T-cell (primary cell): ENCODE measurements around the gene RNGTT. TPM values are rescaled to one million over a fixed set of nuclear protein-coding genes. Genes with fewer than 3 reads are reported as not detected.

ENCODE experiments used
- ATAC-seq, 4 experiments: fragments of 200-7000 bp in 3 of 4; fragments of 150-1000 bp in 1 of 4; cut with Tn5 transposase; replicated peaks in 1 of 4; 1 replicate in 3 of 4; 2 replicates in 1 of 4; pipeline ENCODE4 v1.10.0; 2021; ENCODE audit warnings: moderate library complexity in 3 of 4, mild to moderate bottlenecking in 2 of 4, moderate number of reproducible peaks in 1 of 4
- CTCF ChIA-PET, 2 donors: fragments of 300-600 bp; sonication (Branson Sonifier 250); formaldehyde crosslinking; loops; one replicate each; lab custom pipeline; 2022; ENCODE audit warnings: antibody characterized with exemption in 2 of 2; lab: Charles Lee
- POLR2A ChIA-PET, 2 donors: fragments of 300-600 bp; sonication (Branson Sonifier 250); formaldehyde crosslinking; loops; one replicate each; lab custom pipeline; 2022; ENCODE audit warnings: antibody characterized with exemption in 2 of 2; lab: Charles Lee
- DNase-seq, 35 experiments: peaks; one replicate each; pipeline versions ENCODE4 v3.0.0 to v3.0.0-alpha.2; 2013 to 2023
- H3K27ac ChIP-seq: one replicate; pipeline ENCODE4 v1.5.1; 2013; ENCODE audit warnings: low read length
- H3K27me3 ChIP-seq, 2 experiments: replicated peaks in 1 of 2; 1 replicate in 1 of 2; 2 replicates in 1 of 2; pipeline versions ENCODE4 v1.6.1 to v1.7.0; 2013; ENCODE audit warnings: low read length in 1 of 2, mixed read lengths in 1 of 2; ENCODE audit not compliant: control insufficient read depth in 2 of 2, insufficient read depth in 2 of 2; ENCODE audit errors: extremely low read depth in 1 of 2
- H3K36me3 ChIP-seq, 2 donors: 1 replicate in 1 of 2; 2 replicates in 1 of 2; pipeline versions ENCODE4 v1.6.1 to v1.7.0; 2013; ENCODE audit warnings: low read length in 1 of 2; ENCODE audit not compliant: control insufficient read depth in 2 of 2, insufficient read depth in 1 of 2; ENCODE audit errors: extremely low read depth in 1 of 2
- H3K4me1 ChIP-seq, 2 experiments: 1 replicate in 1 of 2; 2 replicates in 1 of 2; pipeline versions ENCODE4 v1.6.1 to v1.7.0; 2013; ENCODE audit warnings: low read length in 2 of 2, mixed read lengths in 1 of 2; ENCODE audit not compliant: insufficient read depth in 2 of 2, control insufficient read depth in 1 of 2; ENCODE audit errors: extremely low read depth in 1 of 2
- H3K4me3 ChIP-seq, 2 donors: 1 replicate in 1 of 2; 2 replicates in 1 of 2; pipeline versions ENCODE4 v1.5.1 to v1.7.0; 2013; ENCODE audit warnings: mild to moderate bottlenecking in 2 of 2, low read length in 1 of 2, moderate library complexity in 1 of 2; ENCODE audit not compliant: control insufficient read depth in 1 of 2; ENCODE audit errors: extremely low read depth in 1 of 2
- H3K9me3 ChIP-seq: 2 replicates; pipeline ENCODE4 v1.7.0; 2013
- H3K27ac Mint-ChIP-seq, 2 donors: one replicate each; pipeline ENCODE4 v1.8.0; 2020 to 2021; ENCODE audit warnings: mild to moderate bottlenecking in 2 of 2, mixed read lengths in 2 of 2
- H3K27me3 Mint-ChIP-seq, 2 donors: one replicate each; pipeline ENCODE4 v1.8.0; 2021 to 2022; ENCODE audit warnings: mixed read lengths in 2 of 2
- H3K36me3 Mint-ChIP-seq: one replicate; pipeline ENCODE4 v1.8.0; 2021; ENCODE audit warnings: mixed read lengths
- H3K4me1 Mint-ChIP-seq, 3 donors: one replicate each; pipeline ENCODE4 v1.8.0; 2020 to 2022; ENCODE audit warnings: mixed read lengths in 3 of 3, mild to moderate bottlenecking in 1 of 3
- H3K4me3 Mint-ChIP-seq, 3 donors: one replicate each; pipeline ENCODE4 v1.8.0; 2020 to 2022; ENCODE audit warnings: mild to moderate bottlenecking in 3 of 3, mixed read lengths in 3 of 3, moderate library complexity in 3 of 3
- H3K9me3 Mint-ChIP-seq, 3 donors: one replicate each; pipeline ENCODE4 v1.8.0; 2020 to 2022; ENCODE audit warnings: mixed read lengths in 3 of 3
- WGBS: methylation state at CpG from one replicate; pipeline ENCODE4 v1.1.5; 2013; ENCODE audit warnings: missing lambda C conversion rate; ENCODE audit not compliant: insufficient coverage; 5-methylcytosine and 5-hydroxymethylcytosine counted together
- total RNA-seq, 35 experiments: library from RNA in 6 of 35; stranded (reverse) in 6 of 35; fragments of 120-200 nt in 1 of 35; gene quantifications; one replicate each; pipeline versions ENCODE4 v1.2.1 to v1.2.4 and lab custom pipeline; 2013 to 2026

Gene RNGTT
- total RNA-seq, 5 donors from 2014 or later (not counting 1 experiment from before 2014, with no cell fraction given), result 16.6 to 22.2 (median 17.5) TPM

DNA sequence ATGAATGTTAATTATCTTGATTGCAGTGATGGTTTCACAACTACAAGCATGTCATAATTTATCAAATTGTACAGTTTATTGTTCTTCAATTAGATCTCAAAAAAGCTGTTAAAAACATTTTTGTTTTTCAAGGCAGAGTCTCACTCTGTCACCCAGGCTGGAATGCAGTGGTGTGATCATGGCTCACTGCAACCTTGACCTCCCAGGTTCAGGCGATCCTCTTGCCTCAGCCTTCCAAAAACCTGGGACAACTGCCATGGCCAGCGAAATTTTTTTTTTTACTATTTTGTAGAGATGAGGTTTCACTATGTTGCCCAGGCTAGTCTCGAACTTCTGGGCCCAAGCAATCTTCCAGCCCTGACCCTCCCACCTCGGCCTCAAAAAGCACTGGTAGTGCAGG is 286.1 kb downstream of the RNGTT start:
- ChIA-PET POLR2A (interaction anchor here in 1 of 2 donors (0.6 kb wide), 1 partner anchor 16 kb away, joined by 3 read pairs; no protein-coding TSS in a partner anchor), CTCF (no interaction called here)
- Mint-ChIP-seq H3K27ac (peak overlapping the region in 1 of 2 donors; percentile 48), H3K27me3 (no peaks in the 10 kb centered on the region), H3K4me3 (no peak overlapping the region), H3K4me1 (no peaks in the 10 kb centered on the region), H3K36me3 (peaks cover 50% of the 10 kb centered on the region), H3K9me3 (peaks cover 0 to 4% (median 2%) of the 10 kb centered on the region in 3 donors)
- no peaks in the 10 kb centered on the region for H3K4me1 ChIP-seq
- H3K27ac ChIP-seq, result no peak overlapping the region
- no peaks in the 10 kb centered on the region for H3K9me3 ChIP-seq
- WGBS, result no CpG with 5 or more reads among the region's 4 CpGs
- no peak for ATAC-seq
- H3K36me3 ChIP-seq, result peaks cover 0 to 3% of the 10 kb centered on the region in 2 donors
- H3K4me3 ChIP-seq, result no peak overlapping the region
- no peaks in the 10 kb centered on the region for H3K27me3 ChIP-seq
- no peak for DNase-seq

DNA sequence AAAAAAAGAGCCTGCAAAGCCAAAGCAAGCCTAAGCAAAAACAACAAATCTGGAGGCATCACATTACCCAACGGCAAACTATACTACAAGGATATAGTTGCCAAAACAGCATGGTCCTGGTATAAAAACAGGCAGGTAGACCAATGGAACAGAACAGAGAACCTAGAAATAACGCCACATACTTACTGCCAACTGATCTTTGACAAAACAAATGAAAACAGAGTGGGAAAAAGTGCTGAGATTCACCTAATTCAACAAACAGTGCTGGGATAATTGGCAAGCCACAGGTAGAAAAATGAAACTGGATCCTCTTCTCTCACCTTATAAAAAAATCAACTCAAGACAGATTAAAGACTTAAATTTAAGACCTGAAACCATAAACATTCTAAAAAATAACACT is 291.8 kb downstream of the RNGTT start:
- no peaks in the 10 kb centered on the region for H3K27me3 Mint-ChIP-seq
- H3K4me3 ChIP-seq, result no peak overlapping the region
- no CpG with 5 or more reads among the region's 2 CpGs for WGBS
- no peaks in the 10 kb centered on the region for H3K4me1 Mint-ChIP-seq
- peaks cover 12% of the 10 kb centered on the region for H3K9me3 ChIP-seq
- H3K4me3 Mint-ChIP-seq, result no peak overlapping the region
- H3K27ac Mint-ChIP-seq, result no peak overlapping the region
- DNase-seq (no peak), ATAC-seq (no peak)
- no peaks in the 10 kb centered on the region for H3K27me3 ChIP-seq
- peaks cover 6 to 9% of the 10 kb centered on the region in 2 donors for H3K36me3 ChIP-seq
- H3K27ac ChIP-seq, result no peak overlapping the region
- H3K36me3 Mint-ChIP-seq, result peaks cover 75% of the 10 kb centered on the region
- H3K9me3 Mint-ChIP-seq, result peaks cover 3 to 33% (median 24%) of the 10 kb centered on the region in 3 donors
- ChIA-PET CTCF (no interaction called here), POLR2A (no interaction called here)
- no peaks in the 10 kb centered on the region for H3K4me1 ChIP-seq

DNA sequence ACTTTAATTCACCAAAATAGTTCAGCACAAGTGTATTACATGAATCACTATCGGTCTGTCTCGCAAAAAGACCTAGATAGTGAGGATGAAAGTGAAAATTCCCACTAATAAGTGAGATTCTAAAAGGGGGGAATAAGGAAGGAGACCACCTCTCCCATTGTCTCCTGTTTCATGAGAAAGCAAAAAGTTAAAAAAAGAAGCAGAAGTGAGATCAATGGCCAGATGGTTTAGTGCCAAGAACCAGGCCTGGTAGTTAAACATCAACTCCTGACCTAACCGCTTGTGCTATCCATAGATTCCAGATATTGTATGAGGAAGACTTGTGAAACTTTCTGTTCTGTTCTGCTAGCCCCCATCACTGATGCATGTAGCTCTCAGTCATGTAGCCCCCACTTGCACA is 293.0 kb downstream of the RNGTT start:
- Mint-ChIP-seq H3K27ac (no peak overlapping the region), H3K9me3 (peaks cover 3 to 33% (median 24%) of the 10 kb centered on the region in 3 donors), H3K4me3 (no peak overlapping the region), H3K36me3 (peaks cover 78% of the 10 kb centered on the region), H3K4me1 (no peaks in the 10 kb centered on the region), H3K27me3 (no peaks in the 10 kb centered on the region)
- H3K4me3 ChIP-seq, result no peak overlapping the region
- WGBS, result no CpG with 5 or more reads among the region's 3 CpGs
- peaks cover 9 to 12% of the 10 kb centered on the region in 2 donors for H3K36me3 ChIP-seq
- POLR2A ChIA-PET, result no interaction called here
- no peaks in the 10 kb centered on the region for H3K27me3 ChIP-seq
- no peak overlapping the region for H3K27ac ChIP-seq
- H3K4me1 ChIP-seq, result no peaks in the 10 kb centered on the region
- ATAC-seq (no peak), DNase-seq (no peak)
- H3K9me3 ChIP-seq, result peaks cover 12% of the 10 kb centered on the region
- CTCF ChIA-PET, result no interaction called here

DNA sequence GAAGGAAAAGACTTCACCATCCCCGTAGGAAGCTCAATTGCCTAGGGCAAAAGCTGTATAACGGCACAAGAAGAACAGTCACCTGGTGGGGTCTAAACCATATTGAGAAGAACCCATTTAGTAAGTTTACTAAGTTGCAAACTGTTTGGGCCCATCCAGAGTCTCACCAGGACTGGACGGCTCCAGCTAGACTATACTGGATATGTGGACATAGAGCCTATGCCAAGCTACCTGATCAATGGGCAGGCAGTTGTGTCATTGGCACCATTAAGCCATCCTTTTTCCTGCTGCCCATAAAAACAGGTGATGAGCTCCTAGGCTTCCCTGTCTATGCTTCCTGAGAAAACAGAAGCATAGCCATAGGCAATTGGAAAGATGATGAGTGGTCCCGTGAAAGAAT is 293.9 kb downstream of the RNGTT start:
- Mint-ChIP-seq H3K4me3 (no peak overlapping the region), H3K36me3 (peaks cover 82% of the 10 kb centered on the region), H3K9me3 (peaks cover 3 to 33% (median 24%) of the 10 kb centered on the region in 3 donors), H3K27ac (no peak overlapping the region), H3K27me3 (no peaks in the 10 kb centered on the region), H3K4me1 (no peaks in the 10 kb centered on the region)
- WGBS, result 95% methylated on average over 3 of the region's 4 CpGs
- no peaks in the 10 kb centered on the region for H3K4me1 ChIP-seq
- no peak for DNase-seq
- POLR2A ChIA-PET, result no interaction called here
- H3K9me3 ChIP-seq, result peaks cover 12% of the 10 kb centered on the region
- no peak for ATAC-seq
- H3K27ac ChIP-seq, result no peak overlapping the region
- no peaks in the 10 kb centered on the region for H3K27me3 ChIP-seq
- H3K4me3 ChIP-seq, result no peak overlapping the region
- H3K36me3 ChIP-seq, result peaks cover 9 to 13% of the 10 kb centered on the region in 2 donors
- CTCF ChIA-PET, result no interaction called here

DNA sequence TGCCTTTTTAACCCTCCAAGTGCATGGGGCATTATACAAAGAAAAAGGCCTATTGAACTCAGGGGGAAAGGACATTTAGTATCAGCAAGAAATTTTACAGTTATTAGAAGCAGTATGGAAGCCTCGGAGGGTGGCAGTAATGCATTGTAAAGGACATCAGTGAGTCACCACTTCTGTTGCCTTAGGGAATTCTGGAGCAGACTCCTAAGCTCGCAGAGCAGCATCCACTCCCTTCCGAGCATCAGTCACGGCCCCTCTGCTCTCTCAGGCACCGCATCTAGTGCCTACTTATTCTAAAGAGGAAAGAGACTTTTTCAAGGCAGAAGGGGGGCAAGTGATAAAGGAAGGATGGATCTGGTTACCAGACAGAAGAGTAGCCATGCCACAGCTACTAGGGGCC is 296.5 kb downstream of the RNGTT start:
- peaks cover 12% of the 10 kb centered on the region for H3K9me3 ChIP-seq
- no peak for ATAC-seq

DNA sequence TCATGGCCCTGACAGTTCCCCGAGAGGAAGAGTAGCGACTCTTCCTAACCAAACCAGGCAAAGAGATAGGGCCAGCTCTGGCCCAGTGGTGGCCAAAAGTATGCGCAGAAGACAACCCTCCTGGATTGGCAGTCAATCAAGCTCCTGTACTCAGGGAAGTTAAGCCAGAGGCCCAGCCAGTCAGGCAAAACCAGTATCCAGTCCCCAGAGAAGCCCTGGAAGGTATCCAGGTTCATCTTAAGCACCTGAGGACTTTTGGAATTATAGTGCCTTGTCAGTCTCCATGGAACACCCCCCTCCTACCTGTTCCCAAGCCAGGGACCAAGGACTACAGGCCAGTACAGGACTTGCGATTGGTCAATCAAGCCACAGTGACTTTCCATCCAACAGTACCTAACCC is 298.3 kb downstream of the RNGTT start:
- H3K36me3 ChIP-seq, result peaks cover 4 to 10% of the 10 kb centered on the region in 2 donors
- Mint-ChIP-seq H3K27me3 (no peaks in the 10 kb centered on the region), H3K9me3 (peaks cover 28 to 42% (median 38%) of the 10 kb centered on the region in 3 donors), H3K36me3 (peaks cover 83% of the 10 kb centered on the region), H3K4me3 (no peak overlapping the region), H3K4me1 (peaks cover 0 to 6% (median 0%) of the 10 kb centered on the region in 3 donors), H3K27ac (no peak overlapping the region)
- no peak overlapping the region for H3K4me3 ChIP-seq
- 100% methylated on average over 4 of the region's 4 CpGs for WGBS
- H3K4me1 ChIP-seq, result no peaks in the 10 kb centered on the region
- ATAC-seq (no peak), DNase-seq (no peak)
- no peak overlapping the region for H3K27ac ChIP-seq
- ChIA-PET POLR2A (no interaction called here), CTCF (interaction anchor here in 1 of 2 donors (0.6 kb wide), 1 partner anchor 95 kb away, joined by 3 read pairs; no protein-coding TSS in a partner anchor)
- H3K27me3 ChIP-seq, result no peaks in the 10 kb centered on the region
- peaks cover 8% of the 10 kb centered on the region for H3K9me3 ChIP-seq

More for the DNA sequence above, 296.5 kb downstream of the RNGTT start:
- Histone ChIP-seq H3K36me3 (peaks cover 9 to 13% of the 10 kb centered on the region in 2 donors), H3K4me3 (no peak overlapping the region), H3K4me1 (no peaks in the 10 kb centered on the region), H3K27ac (no peak overlapping the region), H3K27me3 (no peaks in the 10 kb centered on the region)
- Mint-ChIP-seq H3K27me3 (no peaks in the 10 kb centered on the region), H3K9me3 (peaks cover 18 to 44% (median 39%) of the 10 kb centered on the region in 3 donors), H3K4me1 (peaks cover 0 to 4% (median 0%) of the 10 kb centered on the region in 3 donors), H3K36me3 (peaks cover 85% of the 10 kb centered on the region), H3K4me3 (no peak overlapping the region), H3K27ac (no peak overlapping the region)
- ChIA-PET CTCF (no interaction called here), POLR2A (no interaction called here)
- no peak for DNase-seq
- WGBS, result 100% methylated on average over 3 of the region's 5 CpGs
